HG03066 (cell line): ENCODE data around the gene MCM9.

ENCODE experiments used
- ATAC-seq: cut with Tn5 transposase; IDR thresholded peaks from one replicate; pipeline ENCODE4 v1.9.1; 2021; ENCODE audit warnings: low read depth; ENCODE audit not compliant: unreplicated experiment

Gene MCM9

DNA sequence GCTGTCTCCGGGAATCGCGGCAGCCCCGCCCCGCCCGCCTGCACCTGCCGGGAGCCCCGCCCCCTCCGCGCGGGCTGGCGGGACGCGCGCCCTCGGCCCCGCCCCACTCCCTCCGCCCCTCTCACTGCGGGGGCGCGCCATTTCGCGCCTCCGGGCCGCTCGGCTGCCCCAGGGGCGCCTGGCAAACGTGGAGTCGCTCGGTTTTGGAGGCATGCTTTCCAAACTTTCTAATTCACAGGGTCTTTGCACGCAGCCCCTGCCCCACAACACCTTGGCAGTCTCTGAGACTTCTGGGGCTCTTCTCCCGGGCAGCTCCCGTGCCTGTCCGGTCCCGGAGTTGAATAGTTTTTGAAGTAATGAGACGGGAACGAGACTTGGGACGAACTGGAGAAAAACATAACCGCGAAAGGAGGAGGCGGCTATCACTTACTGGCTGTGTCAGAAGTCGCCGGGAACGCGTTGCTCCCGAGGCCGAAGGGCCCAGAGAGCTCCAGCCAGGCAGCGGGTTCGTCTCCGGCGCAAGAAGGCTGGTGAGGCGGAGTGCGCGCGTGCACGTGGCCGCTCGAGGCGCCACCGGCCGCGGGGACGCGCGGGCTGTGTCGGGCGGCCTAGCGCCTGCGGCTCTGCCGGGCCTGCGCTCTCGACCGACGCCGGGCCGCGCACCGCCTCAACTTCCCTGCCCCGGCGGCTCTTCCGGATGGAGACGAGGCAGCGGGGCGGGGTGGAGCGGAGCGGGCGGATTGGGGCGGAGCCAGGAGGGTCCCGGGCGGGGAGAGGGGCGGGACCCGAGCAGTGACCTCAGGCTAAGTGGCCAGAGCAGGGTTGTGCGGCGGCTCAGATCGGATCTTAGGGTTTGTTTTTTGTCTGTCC is at the start of gene MCM9:
Gene MCM9 (minus strand): TSS at position 699 of the 870 bp plus-strand sequence. CDS start 3,436 bp downstream, outside the sequence.
- ATAC-seq, result peak; percentile 95

- ATAC-seq, result no peak
These were observed 49.4 kb upstream of the MCM9 start for GRCh38 chr6:118984342-118984741.

GRCh38 chr6:118982575-118982911 is 47.6 kb upstream of the MCM9 start:
- ATAC-seq, result no peak

DNA sequence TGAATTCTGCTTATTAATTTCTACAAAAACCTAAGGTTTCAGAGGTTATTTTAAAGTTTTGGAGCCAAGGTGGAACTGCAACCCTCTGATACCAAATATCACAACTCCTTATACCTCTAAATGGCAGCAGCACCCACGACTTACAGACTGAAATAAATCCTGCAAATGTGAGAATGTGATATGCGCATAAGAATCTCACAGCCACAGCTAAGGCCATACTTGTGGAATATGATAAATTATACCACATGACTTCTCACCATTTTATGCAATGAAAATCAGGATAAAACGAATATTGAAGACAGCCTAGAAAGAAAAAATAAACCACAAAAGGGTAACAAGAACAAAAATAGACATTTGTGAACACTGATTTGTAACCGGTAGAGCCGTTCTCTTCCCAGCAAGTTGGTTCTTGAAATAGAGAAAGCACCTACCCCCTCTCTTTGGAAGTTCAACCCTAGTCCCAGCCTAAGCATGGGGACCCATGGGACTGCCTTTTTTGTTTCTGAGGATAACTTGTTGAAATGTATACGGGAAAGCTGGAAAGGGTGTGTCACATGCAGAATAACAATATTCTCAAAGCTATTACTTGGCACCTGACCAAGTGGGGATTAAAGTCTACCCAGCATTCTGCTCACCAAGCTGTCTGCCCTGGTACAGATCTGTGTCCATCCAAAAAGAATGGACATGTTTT is 47.1 kb upstream of the MCM9 start:
- ATAC-seq, result no peak

DNA sequence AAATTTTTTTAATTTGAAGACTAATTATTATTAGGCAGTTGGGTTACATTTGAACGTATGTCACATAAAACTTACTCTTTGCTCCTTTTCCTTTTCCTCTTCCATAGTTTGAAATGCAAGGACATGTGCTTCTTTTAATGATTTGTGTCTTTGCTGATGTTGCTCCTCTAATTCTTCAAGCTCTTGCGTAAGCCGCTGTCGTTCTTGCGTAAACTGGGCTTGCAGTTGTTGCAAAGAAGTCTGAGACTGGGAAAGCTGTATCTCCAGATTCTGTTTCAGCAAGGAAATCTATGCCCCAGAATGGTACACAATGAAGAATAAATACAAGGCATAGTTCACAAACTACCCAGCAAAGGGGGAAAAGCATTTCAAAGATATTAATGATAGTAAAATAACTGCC is 45.1 kb upstream of the MCM9 start:
- no peak for ATAC-seq

DNA sequence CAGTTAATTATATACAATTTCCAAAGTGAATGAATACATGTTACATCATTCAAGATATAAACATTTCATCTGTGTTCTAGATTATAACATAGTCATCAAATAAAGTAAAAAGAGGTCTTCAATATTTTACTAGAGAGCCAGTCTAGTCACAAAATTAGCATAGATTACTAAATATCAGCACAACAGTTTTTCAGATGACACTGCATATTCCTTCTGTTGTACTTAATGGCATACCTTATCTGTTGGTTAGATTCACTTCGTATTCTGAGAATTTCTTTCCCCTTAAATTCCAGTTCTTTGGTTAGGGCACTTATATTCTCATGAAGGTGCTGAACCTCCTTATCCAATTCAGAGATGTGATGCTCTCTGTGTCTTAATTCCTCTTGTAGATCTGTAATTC is 39.8 kb upstream of the MCM9 start:
- ATAC-seq, result no peak

- no peak for ATAC-seq
These were observed 36.7 kb upstream of the MCM9 start for GRCh38 chr6:118971682-118972081.

GRCh38 chr6:118970866-118971265 is 35.9 kb upstream of the MCM9 start:
- ATAC-seq, result no peak

DNA sequence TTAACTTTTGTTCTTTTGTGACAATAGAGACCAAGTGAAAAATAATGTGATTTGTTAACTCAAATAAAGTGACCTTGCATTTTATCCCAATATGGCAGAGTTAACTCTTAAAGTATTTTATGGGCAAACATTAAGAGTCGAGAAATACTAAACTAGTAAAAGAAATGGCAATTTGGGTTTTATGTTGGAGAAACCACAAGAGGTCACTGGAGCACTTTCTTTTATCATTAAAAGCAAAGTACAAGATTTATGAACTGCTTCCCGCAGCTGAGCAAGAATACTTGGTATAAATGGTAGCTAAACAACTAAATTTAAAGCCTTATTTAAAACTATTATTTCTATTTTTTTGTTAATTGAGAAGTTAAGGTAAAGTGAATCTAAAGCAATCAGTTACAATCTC is 33.5 kb upstream of the MCM9 start:
- no peak for ATAC-seq

DNA sequence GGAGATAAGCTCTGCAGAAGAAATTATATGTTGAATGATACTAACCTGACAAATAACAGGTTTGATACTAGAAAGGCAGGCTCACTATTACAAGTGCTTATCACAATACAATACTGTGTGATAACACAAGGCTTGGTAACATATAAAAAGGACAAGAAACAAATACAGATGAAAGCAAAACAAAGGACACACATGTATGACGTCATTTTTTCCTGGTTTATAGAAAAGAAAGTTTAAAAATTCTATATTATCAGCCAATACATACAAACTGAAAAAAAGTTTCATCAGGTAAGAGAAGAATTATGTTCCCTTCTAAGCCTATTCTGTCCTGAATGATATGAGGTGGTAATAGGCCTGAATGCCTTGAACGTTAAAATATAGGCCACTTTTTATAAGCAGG is 32.3 kb upstream of the MCM9 start:
- ATAC-seq, result no peak

- no peak for ATAC-seq
These were observed 30.9 kb upstream of the MCM9 start for GRCh38 chr6:118965843-118966370.

DNA sequence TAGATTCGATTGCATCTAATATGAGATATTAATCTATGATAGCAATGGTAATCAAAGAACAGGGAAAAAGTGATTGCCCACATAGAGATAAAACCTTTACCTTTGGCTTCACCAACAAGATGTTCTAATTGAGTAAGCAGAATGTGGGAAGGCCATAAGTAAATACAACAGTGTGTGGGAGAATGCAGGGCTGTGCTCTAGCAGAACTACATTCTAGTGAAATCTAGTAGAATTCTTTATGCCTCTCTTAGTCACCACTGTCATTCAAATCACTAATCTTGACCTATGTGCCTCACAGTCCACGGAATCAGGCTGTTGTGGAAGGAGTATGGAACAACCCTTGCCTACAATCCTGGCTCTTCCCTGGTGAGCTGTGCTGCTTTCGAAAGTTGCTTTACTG is 30.4 kb upstream of the MCM9 start:
- no peak for ATAC-seq

- ATAC-seq, result no peak
These were observed 28.0 kb upstream of the MCM9 start for GRCh38 chr6:118963003-118963402.

GRCh38 chr6:118959903-118960302 is 24.9 kb upstream of the MCM9 start:
- no peak for ATAC-seq

DNA sequence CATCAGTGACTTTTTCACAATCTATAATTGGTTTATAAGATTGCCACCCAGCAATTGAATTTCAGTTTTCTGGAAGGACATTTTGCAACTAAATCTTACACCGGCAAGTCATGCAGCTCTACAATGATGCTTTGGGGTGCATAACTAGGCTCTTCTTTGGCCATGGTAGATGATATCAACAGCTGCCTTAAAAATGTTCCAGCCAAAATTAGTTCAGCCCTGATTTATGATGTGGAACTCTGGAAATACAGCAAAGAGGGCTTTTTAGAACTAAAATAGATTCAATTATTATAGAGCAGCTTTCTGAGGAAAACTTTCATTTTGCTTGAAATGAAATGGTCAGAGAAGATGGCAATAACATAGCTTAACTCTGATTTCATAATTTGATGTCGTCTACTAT is 18.4 kb upstream of the MCM9 start:
- no peak for ATAC-seq

DNA sequence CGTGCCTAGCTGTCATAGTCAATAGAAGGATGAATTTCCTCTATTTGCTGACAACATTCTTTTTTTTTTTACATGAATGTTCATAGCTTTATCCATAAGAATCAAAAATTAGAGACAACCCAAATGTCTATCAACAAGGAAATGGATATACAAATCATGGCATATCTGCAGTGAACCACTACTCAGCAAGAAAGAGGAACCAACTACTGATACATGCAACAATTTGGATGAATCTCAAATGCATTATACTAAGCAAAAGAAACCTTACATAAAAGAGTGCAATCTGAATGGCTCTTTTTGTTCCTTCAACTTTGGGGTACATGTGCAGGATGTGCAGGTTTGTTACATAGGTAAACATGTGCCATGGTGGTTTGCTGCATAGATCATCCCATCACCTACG is 17.7 kb upstream of the MCM9 start:
- no peak for ATAC-seq

DNA sequence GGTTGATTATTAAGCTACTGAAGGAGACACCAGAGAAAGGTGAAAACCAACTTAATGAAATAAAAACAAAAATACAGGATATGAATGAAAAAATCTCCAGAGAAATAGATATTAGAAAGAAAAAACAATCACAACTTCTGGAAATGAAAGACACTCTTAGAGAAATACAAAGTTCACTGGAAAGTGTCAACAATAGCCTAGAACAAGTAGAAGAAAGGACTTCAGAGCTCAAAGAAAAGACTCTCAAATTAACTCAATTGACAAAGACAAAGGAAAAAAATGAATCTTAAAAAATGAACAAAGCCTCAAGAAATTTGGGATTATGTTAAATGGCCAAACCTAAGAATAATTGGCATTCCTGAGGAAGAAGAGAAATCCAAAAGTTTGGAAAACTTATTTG is 10.3 kb upstream of the MCM9 start:
- ATAC-seq, result no peak

GRCh38 chr6:118940770-118941169 is 5.8 kb upstream of the MCM9 start:
- ATAC-seq, result no peak

GRCh38 chr6:118939683-118940082 is 4.7 kb upstream of the MCM9 start:
- no peak for ATAC-seq

DNA sequence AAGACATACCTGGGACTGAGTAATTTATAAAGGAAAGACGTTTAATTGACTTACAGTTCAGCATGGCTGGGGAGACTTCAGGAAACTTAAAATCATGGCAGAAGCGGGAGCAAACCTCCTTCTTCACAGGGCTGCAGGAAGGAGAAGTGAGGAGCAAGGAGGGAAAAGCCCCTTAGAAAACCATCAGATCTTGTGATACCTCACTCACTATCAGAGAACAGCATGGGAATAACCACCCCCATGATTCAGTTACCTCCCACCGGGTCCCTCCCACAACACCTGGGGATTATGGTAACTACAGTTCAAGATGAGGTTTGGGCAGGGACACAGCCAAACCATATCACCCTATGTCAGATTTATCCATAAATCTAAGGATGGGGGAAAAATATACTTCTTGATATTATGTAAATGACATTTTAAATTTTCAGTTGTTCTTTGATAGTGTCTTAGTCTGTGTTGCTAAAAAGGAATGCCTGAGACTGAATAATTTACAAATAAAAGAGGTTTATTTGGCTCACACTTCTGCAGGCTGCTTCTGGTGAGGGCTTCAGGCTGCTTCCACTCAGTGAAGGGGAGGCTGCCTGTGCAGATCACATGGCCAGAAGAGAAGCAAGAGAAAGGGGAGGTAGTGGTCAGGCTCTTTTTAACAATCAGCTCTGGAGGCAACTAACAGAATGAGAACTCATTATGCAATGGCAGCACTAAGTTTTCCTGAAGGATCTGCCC is 1.2 kb upstream of the MCM9 start:
- no peak for ATAC-seq

- ATAC-seq, result no peak
These were observed 341 bp upstream of the MCM9 start for GRCh38 chr6:118935331-118935668.
